HepG2 (cell line): ENCODE results near the gene ZDHHC7. TPM values are rescaled to one million over a fixed set of nuclear protein-coding genes. Genes with fewer than 3 reads are reported as not detected.

Experiments
- ATF2 ChIP-seq: sonication (generic); formaldehyde crosslinking; IDR thresholded peaks from 2 replicates; pipeline ENCODE4 v1.4.0; 2020; ENCODE audit warnings: missing genetic modification reagents
- EZH2 ChIP-seq: conservative IDR thresholded peaks from 2 replicates; pipeline ENCODE4 v1.6.1; 2012; ENCODE audit warnings: mild to moderate bottlenecking, low read depth, low read length, moderate library complexity
- FOXC1 ChIP-seq: sonication (generic); formaldehyde crosslinking; IDR thresholded peaks from 2 replicates; pipeline ENCODE4 v1.8.0; 2022; ENCODE audit warnings: mild to moderate bottlenecking, missing genetic modification reagents, borderline replicate concordance
- GFI1 ChIP-seq: sonication (generic); formaldehyde crosslinking; IDR thresholded peaks from 2 replicates; pipeline ENCODE4 v1.5.0; 2020; ENCODE audit warnings: missing genetic modification reagents, mild to moderate bottlenecking, borderline replicate concordance
- HOXA9 ChIP-seq: sonication (generic); formaldehyde crosslinking; IDR thresholded peaks from 2 replicates; pipeline ENCODE4 v1.8.1; 2022; ENCODE audit warnings: missing genetic modification reagents, mild to moderate bottlenecking, moderate library complexity, borderline replicate concordance
- JDP2 ChIP-seq: sonication (generic); formaldehyde crosslinking; IDR thresholded peaks from 2 replicates; pipeline ENCODE4 v1.8.1; 2022; ENCODE audit warnings: missing genetic modification reagents, borderline replicate concordance
- NR0B2 ChIP-seq: sonication (generic); formaldehyde crosslinking; IDR thresholded peaks from 2 replicates; pipeline ENCODE4 v1.4.0; 2020; ENCODE audit warnings: mild to moderate bottlenecking, missing genetic modification reagents
- TAF1 ChIP-seq: sonication (generic); formaldehyde crosslinking; IDR thresholded peaks from 2 replicates; pipeline ENCODE4 v1.4.0; 2020; ENCODE audit warnings: missing genetic modification reagents
- TRIM24 ChIP-seq: sonication (generic); formaldehyde crosslinking; IDR thresholded peaks from 2 replicates; pipeline ENCODE4 v1.8.0; 2022; ENCODE audit warnings: mild to moderate bottlenecking, missing genetic modification reagents
- ZNF142 ChIP-seq: sonication (generic); formaldehyde crosslinking; IDR thresholded peaks from 2 replicates; pipeline ENCODE4 v1.4.0; 2020; ENCODE audit warnings: missing genetic modification reagents
- polyA plus RNA-seq, 8 experiments: library from polyadenylated mRNA; depleted of rRNA in 3 of 8; stranded (reverse) in 7 of 8; unstranded in 1 of 8; fragments of >200 nt; fragmentation: Illumina TruSeq in 4 of 8; extraction: Trizol in 4 of 8; gene quantifications; 2 replicates each; pipeline versions ENCODE4 v1.2.1 to v1.2.3, GENCODE V29; 2011 to 2016; ENCODE audit warnings: low read depth in 4 of 8, missing spikeins in 1 of 8, mixed read lengths in 1 of 8; ENCODE audit not compliant: insufficient read depth in 1 of 8
- total RNA-seq, 5 experiments: library from RNA; depleted of rRNA; stranded (reverse); fragments of >200 nt; fragmentation: Illumina TruSeq; extraction: Trizol; gene quantifications; 2 replicates each; pipeline ENCODE4 v1.2.3, GENCODE V29; 2016; ENCODE audit warnings: low read depth in 1 of 5
- TF ChIP-seq, protein P1 (sequence below): sonication (generic); formaldehyde crosslinking; IDR thresholded peaks from 2 replicates; pipeline ENCODE4 v1.4.0; 2020; ENCODE audit warnings: missing genetic modification reagents, borderline replicate concordance
- TF ChIP-seq, protein P2 (sequence below): sonication (generic); formaldehyde crosslinking; IDR thresholded peaks from 2 replicates; pipeline ENCODE4 v1.5.0; 2020; ENCODE audit warnings: missing genetic modification reagents

The ZDHHC7 gene
- total and polyA plus RNA-seq, 2 of the 13 experiments (the other 11 are each of a cell fraction or from before 2014, with no cell fraction given) = 46.8 to 67.6 TPM

GRCh38 chr16:85010931-85011845 lies at the start of gene ZDHHC7 (continued):
- peak; percentile 68; the same call in 1 of the 2 replicates for TF ChIP-seq JDP2 (CRISPR knock-in tag)
- TF ChIP-seq HOXA9 = no peak
- TF ChIP-seq EZH2 = no peak
- TF ChIP-seq, protein P1, sequence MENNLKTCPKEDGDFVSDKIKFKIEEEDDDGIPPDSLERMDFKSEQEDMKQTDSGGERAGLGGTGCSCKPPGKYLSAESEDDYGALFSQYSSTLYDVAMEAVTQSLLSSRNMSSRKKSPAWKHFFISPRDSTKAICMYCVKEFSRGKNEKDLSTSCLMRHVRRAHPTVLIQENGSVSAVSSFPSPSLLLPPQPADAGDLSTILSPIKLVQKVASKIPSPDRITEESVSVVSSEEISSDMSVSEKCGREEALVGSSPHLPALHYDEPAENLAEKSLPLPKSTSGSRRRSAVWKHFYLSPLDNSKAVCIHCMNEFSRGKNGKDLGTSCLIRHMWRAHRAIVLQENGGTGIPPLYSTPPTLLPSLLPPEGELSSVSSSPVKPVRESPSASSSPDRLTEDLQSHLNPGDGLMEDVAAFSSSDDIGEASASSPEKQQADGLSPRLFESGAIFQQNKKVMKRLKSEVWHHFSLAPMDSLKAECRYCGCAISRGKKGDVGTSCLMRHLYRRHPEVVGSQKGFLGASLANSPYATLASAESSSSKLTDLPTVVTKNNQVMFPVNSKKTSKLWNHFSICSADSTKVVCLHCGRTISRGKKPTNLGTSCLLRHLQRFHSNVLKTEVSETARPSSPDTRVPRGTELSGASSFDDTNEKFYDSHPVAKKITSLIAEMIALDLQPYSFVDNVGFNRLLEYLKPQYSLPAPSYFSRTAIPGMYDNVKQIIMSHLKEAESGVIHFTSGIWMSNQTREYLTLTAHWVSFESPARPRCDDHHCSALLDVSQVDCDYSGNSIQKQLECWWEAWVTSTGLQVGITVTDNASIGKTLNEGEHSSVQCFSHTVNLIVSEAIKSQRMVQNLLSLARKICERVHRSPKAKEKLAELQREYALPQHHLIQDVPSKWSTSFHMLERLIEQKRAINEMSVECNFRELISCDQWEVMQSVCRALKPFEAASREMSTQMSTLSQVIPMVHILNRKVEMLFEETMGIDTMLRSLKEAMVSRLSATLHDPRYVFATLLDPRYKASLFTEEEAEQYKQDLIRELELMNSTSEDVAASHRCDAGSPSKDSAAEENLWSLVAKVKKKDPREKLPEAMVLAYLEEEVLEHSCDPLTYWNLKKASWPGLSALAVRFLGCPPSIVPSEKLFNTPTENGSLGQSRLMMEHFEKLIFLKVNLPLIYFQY = peak; percentile 77
- no peak for TF ChIP-seq GFI1 (CRISPR knock-in tag)
- peak; percentile 94 for TF ChIP-seq TAF1
- TF ChIP-seq, protein P2, sequence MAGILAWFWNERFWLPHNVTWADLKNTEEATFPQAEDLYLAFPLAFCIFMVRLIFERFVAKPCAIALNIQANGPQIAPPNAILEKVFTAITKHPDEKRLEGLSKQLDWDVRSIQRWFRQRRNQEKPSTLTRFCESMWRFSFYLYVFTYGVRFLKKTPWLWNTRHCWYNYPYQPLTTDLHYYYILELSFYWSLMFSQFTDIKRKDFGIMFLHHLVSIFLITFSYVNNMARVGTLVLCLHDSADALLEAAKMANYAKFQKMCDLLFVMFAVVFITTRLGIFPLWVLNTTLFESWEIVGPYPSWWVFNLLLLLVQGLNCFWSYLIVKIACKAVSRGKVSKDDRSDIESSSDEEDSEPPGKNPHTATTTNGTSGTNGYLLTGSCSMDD = no peak
- TF ChIP-seq ZNF142 (CRISPR knock-in tag) = peak; percentile 29; the same call in 1 of the 2 replicates
- TF ChIP-seq NR0B2 (CRISPR knock-in tag) = peak; percentile 80
- peak; percentile 94 for TF ChIP-seq ATF2 (CRISPR knock-in tag)
- peak; percentile 63 for TF ChIP-seq FOXC1 (CRISPR knock-in tag)
- TF ChIP-seq TRIM24 (CRISPR knock-in tag) = no peak
